ENCODE data around the gene WWOX. TPM values are rescaled to one million over a fixed set of nuclear protein-coding genes. Genes with fewer than 3 reads are reported as not detected.

WWOX gene
- polyA plus RNA-seq, 6 donors from 2014 or later, result 9.1 to 17.0 (median 12.5) TPM

DNA sequence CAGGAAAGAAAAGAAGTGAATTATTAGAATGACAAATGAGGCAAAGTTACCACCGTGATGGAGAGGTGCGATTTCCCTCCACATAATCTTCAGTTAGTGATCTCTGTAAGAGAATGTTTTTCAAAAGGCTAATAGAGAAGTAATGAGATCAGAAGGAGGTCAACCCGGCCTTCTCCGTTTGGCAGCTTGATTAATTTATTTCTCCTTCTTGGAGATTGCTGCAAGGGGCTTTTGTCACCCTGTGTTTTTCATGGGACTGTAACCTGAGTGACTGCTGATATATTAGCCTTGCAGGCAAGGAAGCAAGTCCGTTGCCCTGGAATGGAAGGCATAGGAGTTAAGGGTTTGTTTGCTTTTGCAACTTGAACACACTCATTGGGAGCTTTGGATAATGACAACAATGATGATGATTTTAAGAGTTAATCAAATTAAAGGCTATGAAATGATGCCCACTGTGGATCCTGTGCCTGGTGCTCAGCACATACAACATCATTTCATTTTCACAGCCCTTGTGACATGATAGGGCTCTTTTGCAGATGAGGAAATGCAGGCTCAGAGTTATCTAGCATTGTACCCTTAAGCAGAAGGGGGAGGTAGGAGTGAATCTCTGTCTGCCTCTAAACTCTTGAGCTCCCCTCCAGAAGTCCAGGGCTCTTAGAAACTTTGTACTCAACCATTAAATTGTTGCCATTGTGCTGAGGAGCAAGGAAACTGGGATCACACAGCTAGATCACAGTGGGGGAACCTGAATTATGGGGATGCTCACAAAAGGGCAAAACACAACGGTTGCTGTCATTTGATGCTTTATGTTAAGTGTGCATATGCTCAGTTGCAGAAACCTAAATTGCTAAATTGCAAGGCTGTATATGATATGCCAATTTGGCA, 226.3 kb downstream of the WWOX start:
- Mint-ChIP-seq H3K4me3 (no peak overlapping the region), H3K27ac (no peak overlapping the region), H3K4me1 (no peaks in the 10 kb centered on the region), H3K9me3 (no peaks in the 10 kb centered on the region), H3K27me3 (no peaks in the 10 kb centered on the region), H3K36me3 (no peaks in the 10 kb centered on the region)
- ATAC-seq (ENCODE audit: low read depth in 2 of 2) (no peak), DNase-seq (no peak)

DNA sequence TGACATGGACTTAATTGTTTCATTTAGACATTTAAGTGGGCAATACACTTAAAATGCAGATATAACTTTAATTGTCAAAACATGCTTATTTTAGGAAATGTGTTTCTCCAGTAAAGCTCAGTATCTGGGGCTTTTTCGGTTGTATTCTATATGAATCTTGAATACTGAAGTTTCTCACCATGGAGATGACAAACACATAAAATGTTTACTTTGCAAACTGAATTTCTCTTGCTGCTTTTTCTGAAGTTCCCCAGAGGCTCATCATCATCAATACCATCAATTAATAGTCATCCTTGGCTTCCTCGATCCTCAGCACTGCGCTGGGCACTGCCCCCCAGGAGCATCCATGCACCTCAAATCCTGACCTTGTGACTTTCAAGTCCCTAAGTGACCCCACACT, 227.3 kb downstream of the WWOX start:
- ATAC-seq (ENCODE audit: low read depth in 2 of 2), result no peak
- Mint-ChIP-seq H3K4me3 (no peak overlapping the region), H3K4me1 (no peaks in the 10 kb centered on the region), H3K27me3 (no peaks in the 10 kb centered on the region), H3K27ac (no peak overlapping the region), H3K9me3 (no peaks in the 10 kb centered on the region), H3K36me3 (no peaks in the 10 kb centered on the region)
- no peak for DNase-seq

DNA sequence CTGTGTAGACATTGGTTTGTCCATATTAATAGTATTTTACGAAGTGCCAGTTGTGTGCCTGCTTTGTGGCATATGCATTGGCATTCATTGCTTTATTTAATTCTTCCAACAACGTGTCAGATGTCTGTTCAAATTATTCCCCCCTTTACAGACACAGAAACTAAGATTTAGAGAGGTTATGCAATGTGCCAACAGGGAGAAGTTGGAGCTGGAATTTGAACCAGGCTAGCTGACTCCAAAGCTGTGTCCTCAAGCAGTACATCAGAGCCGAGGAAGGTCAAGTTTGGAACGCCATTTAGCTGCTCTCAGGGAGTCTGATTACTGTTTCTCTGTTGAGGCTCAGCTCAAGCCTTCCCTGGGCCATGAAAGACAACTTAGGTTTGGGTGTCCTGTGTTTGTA, 232.3 kb downstream of the WWOX start:
- DNase-seq (no peak), ATAC-seq (ENCODE audit: low read depth in 2 of 2) (no peak)
- no peaks in the 10 kb centered on the region for H3K27me3 Mint-ChIP-seq
- H3K4me3 Mint-ChIP-seq, result no peak overlapping the region
- H3K9me3 Mint-ChIP-seq, result no peaks in the 10 kb centered on the region
- no peaks in the 10 kb centered on the region for H3K4me1 Mint-ChIP-seq
- H3K27ac Mint-ChIP-seq, result no peak overlapping the region
- no peaks in the 10 kb centered on the region for H3K36me3 Mint-ChIP-seq

DNA sequence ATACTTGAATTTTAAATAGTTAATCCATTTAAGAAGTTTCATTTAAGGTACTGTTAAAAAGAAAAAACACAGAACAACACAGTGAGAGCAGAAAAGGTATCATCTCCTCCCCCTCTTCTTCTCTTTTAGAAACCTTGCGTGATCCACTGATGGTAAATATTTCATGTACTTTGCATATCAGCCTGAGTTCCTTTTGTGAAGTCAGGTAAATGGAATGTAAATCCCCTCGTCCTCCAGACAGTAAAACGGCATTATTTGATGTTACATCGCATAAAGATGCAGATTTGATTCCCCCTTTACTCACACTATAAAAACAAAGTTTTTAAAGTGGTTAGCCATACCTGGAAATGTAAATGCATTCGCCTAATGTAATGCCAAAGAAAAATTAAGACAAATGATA, 234.4 kb downstream of the WWOX start:
- Mint-ChIP-seq H3K27ac (no peak overlapping the region), H3K27me3 (no peaks in the 10 kb centered on the region), H3K4me3 (no peak overlapping the region), H3K4me1 (no peaks in the 10 kb centered on the region), H3K9me3 (peaks cover 0 to under 1% (median 0%) of the 10 kb centered on the region in 7 donors), H3K36me3 (no peaks in the 10 kb centered on the region)
- ATAC-seq (ENCODE audit: low read depth in 2 of 2) (no peak), DNase-seq (no peak)

DNA sequence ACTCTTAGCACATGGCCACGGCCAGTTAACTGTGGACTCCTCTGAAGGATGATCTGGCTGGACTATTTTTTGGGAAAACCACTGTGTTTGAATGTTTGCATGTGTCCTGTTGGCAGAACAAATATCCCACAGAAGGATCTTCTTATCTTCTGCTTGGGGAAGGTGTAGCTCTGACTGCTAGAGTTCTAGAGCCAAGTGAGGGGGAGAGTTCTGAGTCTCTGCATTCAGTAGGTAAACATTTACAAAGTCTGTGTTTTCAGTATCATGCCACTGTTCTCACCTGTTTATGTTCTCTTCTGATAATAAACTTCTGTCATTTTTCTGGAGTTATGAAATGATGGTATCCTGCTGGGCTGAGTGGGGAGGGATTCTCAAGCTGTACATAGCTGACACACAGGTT, 241.1 kb downstream of the WWOX start:
- H3K27ac Mint-ChIP-seq, result no peak overlapping the region
- ATAC-seq (ENCODE audit: low read depth in 2 of 2), result no peak
- no peak overlapping the region for H3K4me3 Mint-ChIP-seq
- peaks cover 2 to 11% (median 9%) of the 10 kb centered on the region in 7 donors for H3K9me3 Mint-ChIP-seq
- DNase-seq, result no peak
- no peaks in the 10 kb centered on the region for H3K27me3 Mint-ChIP-seq
- no peaks in the 10 kb centered on the region for H3K4me1 Mint-ChIP-seq
- H3K36me3 Mint-ChIP-seq, result peaks cover 11 to 14% of the 10 kb centered on the region in 2 donors

DNA sequence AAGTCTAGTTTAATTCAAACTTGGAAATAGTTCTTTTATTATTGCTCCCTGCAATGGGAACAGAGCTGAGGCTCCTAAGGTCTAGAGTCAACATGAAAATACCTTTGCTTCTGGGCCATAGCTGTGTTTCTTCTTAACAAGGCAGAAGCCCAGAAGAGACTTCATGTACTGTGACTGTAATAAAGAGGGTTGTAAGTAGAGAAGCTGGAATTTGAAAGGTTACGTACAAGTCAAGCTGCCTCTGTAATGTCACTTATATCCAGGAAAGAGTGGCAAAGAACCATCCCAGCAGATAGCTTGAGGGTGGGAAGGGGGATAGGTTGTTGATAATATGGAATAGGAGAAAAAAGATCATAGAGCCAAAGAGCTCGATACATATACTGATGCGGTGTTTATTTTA, 248.6 kb downstream of the WWOX start:
- ATAC-seq (ENCODE audit: low read depth in 2 of 2) (no peak), DNase-seq (no peak)
- no peaks in the 10 kb centered on the region for H3K27me3 Mint-ChIP-seq
- peaks cover 0 to 4% (median 0%) of the 10 kb centered on the region in 7 donors for H3K9me3 Mint-ChIP-seq
- H3K27ac Mint-ChIP-seq, result peak overlapping the region in 1 of 6 donors; percentile 2
- H3K4me3 Mint-ChIP-seq, result no peak overlapping the region
- H3K36me3 Mint-ChIP-seq, result no peaks in the 10 kb centered on the region
- no peaks in the 10 kb centered on the region for H3K4me1 Mint-ChIP-seq

DNA sequence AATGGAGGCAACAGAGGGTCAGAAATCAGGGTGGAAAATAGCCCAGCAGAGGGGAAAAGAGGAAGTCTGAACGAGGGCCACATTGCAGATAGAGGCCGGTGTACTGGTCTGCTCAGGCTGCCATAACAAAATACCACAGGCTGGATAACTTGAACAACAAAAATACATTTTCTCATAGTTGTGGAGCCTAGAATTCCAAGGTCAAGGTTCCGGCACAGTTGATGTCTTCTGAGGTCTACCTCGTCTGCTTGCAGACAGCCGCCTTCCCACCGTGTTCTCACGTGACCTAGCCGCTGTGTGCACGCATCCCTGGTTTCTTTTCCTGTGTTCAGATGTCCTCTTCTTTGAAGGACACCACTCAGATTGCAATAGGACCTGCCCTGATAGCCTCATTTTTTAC, 249.4 kb downstream of the WWOX start:
- Mint-ChIP-seq H3K9me3 (peaks cover 0 to 4% (median 0%) of the 10 kb centered on the region in 7 donors), H3K36me3 (no peaks in the 10 kb centered on the region)
- DNase-seq, result no peak

DNA sequence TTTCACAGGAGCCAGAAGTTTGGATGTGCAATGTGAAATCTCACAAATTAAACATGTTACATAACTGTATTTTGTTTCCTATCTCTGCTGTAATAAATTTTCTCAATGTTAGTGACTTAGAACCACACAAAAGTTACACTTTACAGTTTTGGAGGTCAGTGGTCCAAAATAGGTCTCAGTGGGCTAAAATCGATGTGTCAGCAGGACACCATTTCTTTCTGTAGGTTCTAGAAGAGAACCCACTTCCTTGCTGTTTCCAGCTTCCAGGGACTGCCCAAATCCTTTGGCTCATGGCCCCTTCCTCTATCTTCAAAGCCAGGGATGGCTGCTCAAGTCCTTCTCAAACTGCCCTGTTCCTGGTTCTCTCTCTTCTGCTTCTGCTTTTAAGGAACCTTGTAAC, 252.7 kb downstream of the WWOX start:
- Mint-ChIP-seq H3K9me3 (peaks cover 0 to 2% (median 0%) of the 10 kb centered on the region in 7 donors), H3K4me3 (no peak overlapping the region)

More for the DNA sequence above, 249.4 kb downstream of the WWOX start:
- no peak overlapping the region for H3K27ac Mint-ChIP-seq
- no peaks in the 10 kb centered on the region for H3K27me3 Mint-ChIP-seq
- ATAC-seq (ENCODE audit: low read depth in 2 of 2), result no peak
- H3K4me3 Mint-ChIP-seq, result no peak overlapping the region
- H3K4me1 Mint-ChIP-seq, result no peaks in the 10 kb centered on the region

DNA sequence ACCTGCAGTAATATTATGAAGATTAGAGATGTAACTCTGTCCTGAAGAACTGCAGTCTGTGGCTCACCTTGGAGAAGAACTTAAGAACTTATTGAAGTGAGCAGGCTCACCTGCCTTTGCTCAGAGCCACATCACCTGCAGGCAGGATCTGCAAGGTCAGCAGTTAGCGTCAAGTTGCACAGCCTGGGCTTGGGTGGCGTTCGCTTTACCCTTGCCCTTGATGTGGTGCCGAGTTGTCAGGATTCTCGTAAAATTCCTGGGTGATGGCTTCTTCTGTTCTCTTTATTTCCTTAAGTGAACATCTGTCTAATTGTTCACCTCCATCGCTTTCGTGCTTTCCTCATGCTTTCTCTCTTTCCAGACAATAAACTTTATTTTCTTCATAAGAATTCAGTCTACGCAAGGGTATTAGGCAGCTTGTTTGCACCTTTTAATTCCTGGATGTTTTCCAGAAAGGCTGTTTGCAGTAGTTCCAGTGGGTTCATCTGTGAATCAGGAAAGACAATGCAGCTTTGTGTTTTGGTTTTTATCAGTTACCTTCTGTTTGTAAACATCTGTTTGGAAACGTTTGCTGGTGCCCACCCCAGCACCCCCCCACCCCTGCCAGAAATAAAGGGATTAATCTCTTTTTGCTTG, 254.3 kb downstream of the WWOX start:
- H3K4me3 Mint-ChIP-seq, result no peak overlapping the region
- H3K9me3 Mint-ChIP-seq, result peaks cover 0 to 2% (median 0%) of the 10 kb centered on the region in 7 donors
- ATAC-seq (ENCODE audit: low read depth in 2 of 2), result no peak
- H3K27me3 Mint-ChIP-seq, result no peaks in the 10 kb centered on the region
- no peaks in the 10 kb centered on the region for H3K36me3 Mint-ChIP-seq
- DNase-seq, result no peak
- H3K27ac Mint-ChIP-seq, result peak overlapping the region in 1 of 6 donors; percentile 69
- H3K4me1 Mint-ChIP-seq, result no peaks in the 10 kb centered on the region

More for the DNA sequence above, 252.7 kb downstream of the WWOX start:
- Mint-ChIP-seq H3K4me1 (no peaks in the 10 kb centered on the region), H3K27me3 (no peaks in the 10 kb centered on the region), H3K27ac (no peak overlapping the region), H3K36me3 (no peaks in the 10 kb centered on the region)
- ATAC-seq (ENCODE audit: low read depth in 2 of 2) (no peak), DNase-seq (no peak)

DNA sequence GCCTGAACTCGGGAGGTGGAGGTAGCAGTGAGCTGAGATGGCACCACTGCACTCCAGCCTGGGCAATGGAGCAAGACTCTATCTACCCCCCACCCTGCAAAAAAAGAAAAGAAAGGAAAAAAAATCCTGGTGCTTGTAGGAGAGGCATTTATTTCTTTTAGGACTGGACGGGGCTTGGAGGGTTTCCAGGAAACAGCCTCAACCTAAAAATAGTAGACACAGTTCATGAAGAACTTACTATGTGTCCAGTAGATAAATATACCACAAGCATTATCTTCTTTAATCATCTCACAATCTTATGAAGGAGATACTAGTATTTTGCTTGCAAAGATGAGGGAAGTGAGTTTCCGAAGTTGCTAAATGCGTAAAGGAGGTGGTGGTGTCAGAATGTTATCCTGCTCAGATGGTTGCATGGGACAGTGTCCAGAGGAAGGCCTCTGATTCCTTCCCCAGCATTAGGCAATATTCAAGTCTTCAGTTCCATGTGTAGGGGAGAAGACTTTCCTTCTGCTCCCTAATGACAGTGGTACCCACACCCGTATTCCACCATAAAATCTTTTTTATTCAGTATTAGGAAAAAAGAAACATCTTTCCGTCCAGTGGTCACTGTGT, 263.2 kb downstream of the WWOX start:
- ATAC-seq (ENCODE audit: low read depth in 2 of 2), result no peak
- peak overlapping the region in 1 of 6 donors; percentile 16 for H3K27ac Mint-ChIP-seq
- H3K4me1 Mint-ChIP-seq, result no peaks in the 10 kb centered on the region
- DNase-seq, result no peak
- H3K9me3 Mint-ChIP-seq, result no peaks in the 10 kb centered on the region
- no peak overlapping the region for H3K4me3 Mint-ChIP-seq
- H3K36me3 Mint-ChIP-seq, result no peaks in the 10 kb centered on the region
- H3K27me3 Mint-ChIP-seq, result no peaks in the 10 kb centered on the region

DNA sequence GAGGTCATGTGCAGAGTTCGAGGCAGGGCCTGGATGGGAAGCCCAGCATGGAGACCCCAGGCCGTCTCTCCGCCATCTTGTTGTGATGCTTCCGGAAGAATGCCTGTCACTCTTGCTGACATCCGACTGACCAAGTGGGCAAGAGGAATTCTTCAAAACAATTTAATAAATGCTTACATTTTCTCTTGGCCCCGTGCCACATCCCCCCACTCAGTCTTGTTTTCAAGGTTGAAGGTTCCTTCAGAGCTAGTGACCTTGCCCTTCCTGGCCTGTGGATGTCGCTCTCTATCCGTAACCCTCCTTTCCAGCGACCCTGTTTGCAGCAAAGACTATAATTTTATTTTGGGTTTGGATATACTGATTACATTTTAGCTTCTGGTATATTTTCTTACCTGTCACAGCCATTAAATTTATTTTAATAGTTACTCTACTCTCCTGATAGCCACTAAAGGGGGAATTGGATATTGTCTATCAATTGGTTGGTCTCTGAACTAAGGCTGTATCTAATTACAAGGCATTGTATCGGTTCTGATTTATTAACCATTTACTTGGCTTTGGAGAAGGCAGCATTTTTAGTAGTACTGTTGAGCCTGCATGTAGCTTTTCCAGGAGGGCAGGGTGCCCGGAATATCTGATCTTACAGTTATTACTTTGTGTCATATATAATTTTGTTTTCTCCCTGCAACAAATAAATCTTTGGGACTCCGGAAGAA, 264.5 kb downstream of the WWOX start:
- H3K36me3 Mint-ChIP-seq, result no peaks in the 10 kb centered on the region
- H3K4me3 Mint-ChIP-seq, result no peak overlapping the region
- H3K9me3 Mint-ChIP-seq, result no peaks in the 10 kb centered on the region
- H3K27ac Mint-ChIP-seq, result peak overlapping the region in 2 of 6 donors; percentile 5 to 48
- H3K4me1 Mint-ChIP-seq, result no peaks in the 10 kb centered on the region
- ATAC-seq (ENCODE audit: low read depth in 2 of 2) (no peak), DNase-seq (no peak)
- H3K27me3 Mint-ChIP-seq, result no peaks in the 10 kb centered on the region

DNA sequence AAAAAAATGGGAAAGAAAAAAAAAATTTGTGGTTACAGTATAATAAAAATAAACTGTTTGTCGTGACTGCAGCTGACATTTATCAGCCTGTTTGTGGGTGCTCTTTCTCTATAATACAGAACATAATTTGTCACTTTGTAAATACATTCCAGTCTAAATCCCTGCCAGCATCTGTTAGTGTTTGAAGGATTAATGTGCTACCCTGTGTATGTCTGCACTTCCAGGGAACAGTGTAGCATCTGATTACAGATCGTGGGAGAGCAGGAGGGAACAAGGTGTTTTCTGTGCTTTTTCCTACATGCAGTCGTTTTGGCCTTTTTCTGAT, 265.1 kb downstream of the WWOX start:
- Mint-ChIP-seq H3K4me1 (no peaks in the 10 kb centered on the region), H3K27me3 (no peaks in the 10 kb centered on the region), H3K9me3 (no peaks in the 10 kb centered on the region), H3K36me3 (no peaks in the 10 kb centered on the region), H3K27ac (peak overlapping the region in 1 of 6 donors; percentile 5), H3K4me3 (no peak overlapping the region)
- ATAC-seq (ENCODE audit: low read depth in 2 of 2), result no peak
- DNase-seq, result no peak

DNA sequence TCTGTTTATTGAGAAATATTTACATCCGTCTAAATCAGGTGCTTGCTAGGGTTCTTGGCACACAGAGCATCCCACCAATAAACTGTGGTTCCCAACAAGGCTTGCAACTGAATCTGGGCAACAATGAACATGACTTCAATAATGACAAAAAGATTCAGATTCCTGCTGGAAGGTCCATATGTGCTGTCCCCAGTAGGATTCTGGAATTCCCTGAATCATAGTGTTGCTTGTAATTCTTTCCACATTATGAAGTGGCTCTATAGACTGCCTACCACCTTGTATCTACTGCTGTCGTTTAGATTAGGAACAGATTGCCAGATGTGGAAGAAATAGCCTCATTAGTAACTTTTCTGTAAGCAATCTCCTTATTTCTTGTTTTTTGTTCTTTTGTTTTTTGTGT, 265.9 kb downstream of the WWOX start:
- no peaks in the 10 kb centered on the region for H3K27me3 Mint-ChIP-seq
- H3K4me1 Mint-ChIP-seq, result no peaks in the 10 kb centered on the region
- ATAC-seq (ENCODE audit: low read depth in 2 of 2), result no peak
- no peak for DNase-seq
- peaks cover 0 to 4% (median 0%) of the 10 kb centered on the region in 7 donors for H3K9me3 Mint-ChIP-seq
- H3K36me3 Mint-ChIP-seq, result peaks cover 0 to 4% of the 10 kb centered on the region in 2 donors
- no peak overlapping the region for H3K27ac Mint-ChIP-seq
- H3K4me3 Mint-ChIP-seq, result no peak overlapping the region

Data from naive B cell (primary cell).